NCI-H526 (cell line): ENCODE measurements around the gene SORBS2.
A peak's percentile ranks its signal among the peaks of the same experiment; 100 is the strongest.
"Not testable (repeated sequence)": the region's sequence is repeated elsewhere in the genome, so short reads cannot be mapped to it uniquely, and the experiment has no call there.

ENCODE experiments used
- DNase-seq, 2 experiments: peaks; one replicate each; lab custom pipeline; 2025; lab: John Stamatoyannopoulos, UW

The SORBS2 gene

GRCh38 chr4:185811509-185812364, at the start of gene SORBS2:
TSS of gene SORBS2 (minus strand) at chr4:185812194. CDS start at chr4:185690571, 121,623 bp downstream.
- peak; percentile 86 to 93 for DNase-seq

GRCh38 chr4:185859111-185859510, 47.1 kb upstream of the SORBS2 start:
- no peak for DNase-seq

GRCh38 chr4:185857561-185857960, 45.6 kb upstream of the SORBS2 start:
- DNase-seq, result not testable (repeated sequence)

GRCh38 chr4:185853841-185854240, 41.8 kb upstream of the SORBS2 start:
- DNase-seq, result no peak

GRCh38 chr4:185852961-185853360, 41.0 kb upstream of the SORBS2 start:
- no peak for DNase-seq

- DNase-seq, result no peak
Observed at GRCh38 chr4:185849664-185850550, 37.9 kb upstream of the SORBS2 start.

GRCh38 chr4:185847352-185848097, 35.5 kb upstream of the SORBS2 start:
- DNase-seq, result peak; percentile 38 to 43

- DNase-seq, result no peak
Observed at GRCh38 chr4:185846505-185847150, 34.6 kb upstream of the SORBS2 start.

GRCh38 chr4:185845966-185846365, 34.0 kb upstream of the SORBS2 start:
- no peak for DNase-seq

GRCh38 chr4:185841451-185841850, 29.5 kb upstream of the SORBS2 start:
- DNase-seq, result no peak

- no peak for DNase-seq
Observed at GRCh38 chr4:185840953-185841352, 29.0 kb upstream of the SORBS2 start.

- DNase-seq, result no peak
Observed at GRCh38 chr4:185840201-185840600, 28.2 kb upstream of the SORBS2 start.

GRCh38 chr4:185839770-185840169, 27.8 kb upstream of the SORBS2 start:
- peak in 1 of 2 experiments; percentile 23 for DNase-seq

- DNase-seq, result peak; percentile 20 to 60
Observed at GRCh38 chr4:185839194-185839712, 27.3 kb upstream of the SORBS2 start.

GRCh38 chr4:185838514-185839193, 26.7 kb upstream of the SORBS2 start:
- no peak for DNase-seq

GRCh38 chr4:185838104-185838452, 26.1 kb upstream of the SORBS2 start:
- no peak for DNase-seq

- no peak for DNase-seq
Observed at GRCh38 chr4:185837415-185838103, 25.6 kb upstream of the SORBS2 start.

GRCh38 chr4:185836241-185837084, 24.5 kb upstream of the SORBS2 start:
- peak in 1 of 2 experiments; percentile 35 for DNase-seq

GRCh38 chr4:185835814-185836213, 23.8 kb upstream of the SORBS2 start:
- no peak for DNase-seq
